ENCODE measurements around the gene ATP10A.

Gene ATP10A

GRCh38 chr15:25697586-25697985 lies 165.5 kb downstream of the ATP10A start:
- DNase-seq, result no peak

DNA sequence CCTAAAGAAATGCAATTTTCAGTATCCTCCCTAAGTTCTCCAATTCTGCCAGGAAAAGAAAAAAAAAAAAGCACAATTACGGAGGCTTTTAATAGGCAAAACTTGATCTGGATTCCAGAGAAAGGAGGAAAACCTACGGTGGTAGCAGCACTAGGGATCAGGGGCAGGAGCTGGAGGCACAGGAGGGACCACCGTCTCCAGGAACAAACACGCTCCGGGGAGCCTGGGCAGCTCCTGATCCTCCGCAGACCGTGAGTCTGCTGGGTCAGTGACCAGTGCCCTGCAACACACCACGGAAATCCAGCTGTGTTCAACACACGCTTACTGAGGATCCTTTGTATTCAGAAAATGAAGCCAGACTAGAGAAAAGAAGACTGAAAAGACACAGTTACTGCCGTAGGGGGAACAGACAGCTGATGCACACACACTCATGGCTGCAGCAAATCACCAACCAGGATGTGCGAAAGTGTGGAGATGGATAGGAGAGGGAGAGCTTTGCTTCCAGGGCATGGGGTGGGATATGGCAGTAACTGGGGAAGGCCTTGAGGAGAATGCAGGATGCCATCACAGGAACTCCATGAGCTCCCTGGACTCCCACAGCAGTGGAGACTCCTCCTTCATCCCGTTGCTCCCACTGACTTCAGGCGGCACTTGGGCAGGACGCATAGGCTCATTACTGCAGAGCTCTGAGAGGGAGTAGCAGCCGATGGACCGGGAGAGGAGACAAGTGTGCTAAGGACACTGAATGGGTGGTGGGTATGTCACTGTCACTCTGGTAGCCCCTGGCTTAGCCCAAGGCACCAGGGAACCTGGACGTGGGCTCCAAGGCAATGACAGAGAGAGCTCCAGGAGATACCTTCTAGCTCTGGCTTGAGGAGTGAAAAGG lies 167.0 kb downstream of the ATP10A start:
- DNase-seq, result no peak

- DNase-seq, result no peak
Measured at GRCh38 chr15:25694823-25695312, 168.3 kb downstream of the ATP10A start.

DNA sequence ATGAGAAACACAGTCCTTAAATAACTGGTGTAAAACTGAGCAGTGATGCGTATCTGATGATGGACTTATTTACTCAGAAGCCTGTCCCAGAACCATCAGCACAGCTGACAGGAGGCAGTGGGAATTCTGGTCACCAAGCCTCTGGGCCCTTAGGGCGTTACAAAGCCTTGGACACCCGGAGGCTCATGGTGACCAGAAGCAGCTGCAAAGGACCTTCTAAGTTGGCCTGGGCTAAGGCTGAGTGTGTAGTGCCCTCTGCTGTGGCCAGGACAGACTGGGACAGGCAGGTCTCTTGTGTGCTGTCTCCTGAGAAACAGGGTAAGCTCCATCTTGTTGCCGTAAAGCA lies 168.9 kb downstream of the ATP10A start:
- no peak for DNase-seq

GRCh38 chr15:25693321-25694238 lies 169.5 kb downstream of the ATP10A start:
- no peak for DNase-seq

- DNase-seq, result no peak
Measured at GRCh38 chr15:25691544-25692430, 171.3 kb downstream of the ATP10A start.

DNA sequence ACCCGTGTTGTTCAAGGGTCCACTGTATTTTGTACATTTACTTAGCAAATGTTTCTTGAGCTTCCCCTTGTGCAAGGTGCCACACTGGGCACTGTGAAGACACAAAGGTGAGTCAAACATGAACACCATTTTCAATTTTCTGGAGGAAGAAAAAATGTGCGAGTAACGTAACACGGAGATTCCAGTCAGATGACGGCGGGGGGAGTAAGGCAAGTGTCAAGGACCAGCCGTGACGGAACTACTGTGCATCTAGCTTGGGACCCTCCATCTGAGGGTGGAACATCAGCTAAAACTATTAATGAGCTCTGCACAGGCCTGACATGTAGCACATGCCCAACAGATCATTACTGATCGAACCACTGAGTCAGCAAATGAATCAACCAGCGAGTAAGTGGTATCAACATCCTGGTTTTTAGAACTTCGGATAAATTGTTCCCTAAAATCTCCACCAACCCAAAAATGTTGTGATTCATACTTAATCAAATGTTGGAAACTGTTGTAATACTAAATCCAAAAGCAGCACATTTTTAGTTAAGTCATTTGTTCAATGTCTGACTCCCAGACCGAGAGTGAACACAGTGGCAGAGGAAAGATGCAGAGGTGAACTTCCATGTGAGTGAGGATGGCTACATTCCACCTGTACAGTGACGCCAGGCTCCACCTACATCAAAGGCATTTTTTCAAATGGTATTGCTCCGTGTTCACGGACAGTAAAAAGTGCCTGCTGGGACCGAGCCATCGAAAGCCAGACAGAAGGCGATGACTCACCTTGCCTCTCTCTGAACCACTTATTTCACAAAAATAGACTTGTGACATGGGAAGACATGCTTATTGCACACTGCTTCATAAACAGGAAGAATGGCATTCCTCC lies 172.2 kb downstream of the ATP10A start:
- no peak for DNase-seq

DNA sequence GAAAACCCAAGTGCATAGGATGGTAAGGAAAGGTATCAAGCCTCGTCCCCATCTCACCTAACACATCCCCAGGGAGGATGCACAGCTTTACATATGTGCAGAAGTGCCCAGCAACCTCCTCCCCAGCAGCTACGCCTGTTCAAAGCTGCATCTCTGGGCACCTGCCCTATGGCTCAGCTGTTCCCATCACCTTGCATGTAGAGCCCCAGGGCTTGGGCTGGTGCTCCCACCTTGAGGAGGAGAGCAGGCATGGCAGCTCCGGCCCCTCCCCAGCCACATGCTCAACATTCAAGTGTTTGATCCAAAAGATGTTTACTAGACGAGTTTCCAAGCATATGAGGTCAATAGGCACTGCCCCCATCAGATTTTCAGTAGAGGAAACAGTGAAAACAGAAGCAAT lies 173.5 kb downstream of the ATP10A start:
- no peak for DNase-seq

- DNase-seq, result no peak
Measured at GRCh38 chr15:25688166-25688565, 175.0 kb downstream of the ATP10A start.

GRCh38 chr15:25687689-25688088 lies 175.4 kb downstream of the ATP10A start:
- DNase-seq, result no peak

- no peak for DNase-seq
Measured at GRCh38 chr15:25687276-25687675, 175.9 kb downstream of the ATP10A start.

DNA sequence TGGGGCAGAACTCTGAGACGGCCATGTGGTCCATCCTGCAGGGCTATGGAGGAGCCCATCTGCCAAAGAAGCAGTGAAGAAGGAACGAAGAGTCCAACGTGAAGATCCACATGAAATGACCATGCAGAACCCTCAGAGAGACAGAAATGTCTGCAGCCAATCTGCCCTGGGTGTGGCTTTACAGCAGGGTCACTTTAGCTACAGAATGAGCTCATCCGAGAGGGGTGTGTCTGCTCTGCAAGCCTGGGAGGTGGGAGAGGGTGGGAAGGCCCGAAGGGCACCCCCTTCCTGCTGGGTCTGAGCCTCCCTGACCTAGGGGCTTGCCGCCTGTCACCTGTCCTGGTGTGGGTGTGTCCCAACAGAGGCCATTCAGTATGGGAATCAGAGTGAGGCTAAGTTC lies 176.3 kb downstream of the ATP10A start:
- no peak for DNase-seq

DNA sequence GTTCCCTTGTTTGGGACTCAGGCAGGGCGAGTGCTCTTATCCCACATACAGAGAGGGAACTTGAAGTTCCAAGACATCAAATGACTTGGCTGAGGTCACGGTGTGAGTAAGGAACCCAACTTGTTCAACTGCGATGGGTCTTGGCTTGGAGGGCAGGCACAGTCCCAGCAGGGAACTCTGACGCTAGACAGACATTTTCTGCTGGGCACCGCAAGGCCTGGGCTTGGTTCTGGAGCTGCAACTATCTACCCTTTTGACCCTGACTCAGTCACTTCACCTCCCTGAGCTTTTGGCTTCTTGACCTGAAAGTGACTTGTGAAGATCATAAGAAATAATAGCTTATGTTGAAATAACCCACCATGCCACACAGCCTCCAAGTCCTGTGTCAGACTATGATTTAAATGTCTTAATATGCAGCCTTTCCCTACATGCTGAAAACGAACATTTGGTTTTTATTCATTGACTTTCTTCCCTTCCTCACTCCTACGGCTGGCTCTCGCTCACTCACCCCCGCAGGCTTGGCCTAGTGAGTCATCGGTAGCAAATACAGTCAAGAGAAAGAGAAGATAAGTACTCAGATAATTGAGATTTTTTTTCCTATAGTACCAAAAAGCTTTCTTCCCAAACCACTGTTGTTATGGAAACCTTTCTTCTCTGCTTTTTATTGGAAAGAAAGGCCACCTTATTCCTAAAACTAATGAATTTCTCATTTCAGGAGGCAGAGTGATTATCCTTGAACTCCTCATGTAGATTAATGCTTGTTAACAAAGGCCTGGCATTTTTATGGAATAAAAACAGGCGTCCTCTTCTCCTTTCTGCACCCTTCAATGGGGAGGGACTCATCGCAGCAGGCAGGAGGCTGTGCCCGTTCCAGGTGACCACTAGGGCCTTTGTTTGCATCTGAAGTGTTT lies 178.4 kb downstream of the ATP10A start:
- no peak for DNase-seq

DNA sequence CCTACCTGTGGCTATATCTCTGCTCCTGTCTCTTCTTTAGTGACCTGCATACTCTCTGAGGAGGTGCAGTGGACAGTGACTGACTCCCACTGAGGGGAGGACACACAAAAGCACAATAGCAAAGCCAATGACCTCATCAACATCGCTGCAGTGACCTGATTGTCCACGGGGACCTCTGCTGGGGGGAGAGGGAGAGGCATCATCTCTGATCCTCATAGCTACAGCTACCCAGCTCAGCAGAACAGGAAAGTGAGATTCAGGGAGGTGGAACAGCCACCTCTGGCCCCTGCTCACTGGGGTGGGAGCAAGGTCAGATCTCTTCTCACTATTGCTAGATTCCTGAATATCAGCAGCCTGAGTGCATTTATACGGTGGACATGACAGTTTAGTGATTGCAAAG lies 179.2 kb downstream of the ATP10A start:
- no peak for DNase-seq

- DNase-seq, result no peak
Measured at GRCh38 chr15:25683415-25683814, 179.7 kb downstream of the ATP10A start.

GRCh38 chr15:25682340-25682739 lies 180.8 kb downstream of the ATP10A start:
- DNase-seq, result no peak

- no peak for DNase-seq
Measured at GRCh38 chr15:25680686-25681025, 182.5 kb downstream of the ATP10A start.

GRCh38 chr15:25679964-25680685 lies 183.0 kb downstream of the ATP10A start:
- no peak for DNase-seq

DNA sequence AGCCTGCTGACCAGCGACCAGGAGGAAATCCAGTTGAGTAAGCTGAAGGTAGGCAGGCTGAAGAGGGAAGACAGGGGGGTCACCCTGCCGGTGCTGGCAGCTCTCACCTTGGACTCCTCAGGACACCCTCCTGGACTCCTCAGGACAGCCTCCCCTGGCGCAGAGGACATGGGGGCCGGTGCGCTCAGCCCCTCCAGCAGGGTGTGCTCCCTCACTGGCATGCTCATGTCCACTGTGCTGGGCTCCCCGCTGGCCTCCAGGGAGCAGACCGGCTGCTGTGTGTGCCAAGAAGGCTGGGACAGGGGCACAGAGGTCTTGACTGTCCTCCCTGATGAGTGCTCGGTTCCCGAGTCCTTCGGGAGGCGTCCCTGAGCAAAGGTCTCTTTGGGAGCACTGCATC lies 183.6 kb downstream of the ATP10A start:
- DNase-seq, result no peak

DNA sequence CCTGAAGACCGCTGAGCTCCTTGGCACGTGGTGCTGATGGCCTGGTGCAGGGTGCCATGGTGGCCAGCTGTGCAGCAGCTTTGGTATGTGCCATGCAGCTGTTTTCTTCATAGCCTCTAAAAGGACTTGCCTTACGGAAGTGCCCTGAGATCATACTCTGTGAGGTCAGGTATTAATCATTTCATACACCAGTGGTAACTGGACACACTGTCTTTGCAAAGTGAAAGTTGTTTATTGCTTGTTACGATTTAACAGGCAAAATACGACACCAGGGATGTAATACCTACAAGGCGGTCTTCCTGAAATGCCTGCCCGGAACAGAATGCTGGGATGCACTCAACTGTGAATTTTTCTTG lies 184.6 kb downstream of the ATP10A start:
- no peak for DNase-seq
